Measurements from ENCODE around the gene LRRC8C.
"Not testable (repeated sequence)": the region's sequence is repeated elsewhere in the genome, so short reads cannot be mapped to it uniquely, and the experiment has no call there.

The LRRC8C gene

DNA sequence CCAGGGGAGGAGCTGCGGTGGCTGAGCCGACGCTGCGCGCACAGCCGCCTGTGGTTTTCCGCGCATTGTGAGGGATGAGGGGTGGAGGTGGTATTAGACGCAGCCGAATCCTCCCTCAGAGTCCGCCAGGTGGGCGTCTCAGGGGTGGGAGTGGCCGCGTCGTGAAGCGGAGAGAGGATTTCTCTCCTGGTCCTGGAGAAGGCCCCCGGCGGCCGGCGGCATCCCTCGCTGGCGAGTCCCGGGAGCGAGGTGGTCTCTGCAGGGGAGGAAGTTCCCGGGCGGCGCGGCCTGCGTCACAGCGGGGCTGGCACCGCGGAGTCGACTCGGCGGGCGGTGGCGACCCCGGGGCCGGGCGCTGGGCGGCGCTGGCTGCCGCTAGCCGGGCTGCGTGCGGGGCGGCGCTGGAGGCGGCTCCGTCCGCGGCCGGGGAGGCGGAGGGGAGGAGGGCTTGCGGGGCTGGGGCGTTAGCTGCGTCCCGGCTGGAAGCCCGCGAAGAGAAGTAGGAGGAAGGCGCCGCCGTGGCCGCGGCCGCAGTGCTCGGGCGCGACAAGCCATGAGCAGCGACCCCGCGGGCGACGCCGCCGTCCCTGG, at the start of gene LRRC8C:
Gene LRRC8C (plus strand): TSS at position 464 of the 591 bp plus-strand sequence. CDS start 53,354 bp downstream, outside the sequence.
- DNase-seq = peak; percentile 83 to 85

DNA sequence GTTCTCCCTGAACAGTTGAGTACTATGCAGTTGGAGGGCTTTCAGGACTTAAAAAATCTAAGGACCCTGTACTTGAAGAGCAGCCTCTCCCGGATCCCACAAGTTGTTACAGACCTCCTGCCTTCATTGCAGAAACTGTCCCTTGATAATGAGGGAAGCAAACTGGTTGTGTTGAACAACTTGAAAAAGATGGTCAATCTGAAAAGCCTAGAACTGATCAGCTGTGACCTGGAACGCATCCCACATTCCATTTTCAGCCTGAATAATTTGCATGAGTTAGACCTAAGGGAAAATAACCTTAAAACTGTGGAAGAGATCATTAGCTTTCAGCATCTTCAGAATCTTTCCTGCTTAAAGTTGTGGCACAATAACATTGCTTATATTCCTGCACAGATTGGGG, 48.7 kb upstream of the LRRC8C start:
- no peak for DNase-seq

DNA sequence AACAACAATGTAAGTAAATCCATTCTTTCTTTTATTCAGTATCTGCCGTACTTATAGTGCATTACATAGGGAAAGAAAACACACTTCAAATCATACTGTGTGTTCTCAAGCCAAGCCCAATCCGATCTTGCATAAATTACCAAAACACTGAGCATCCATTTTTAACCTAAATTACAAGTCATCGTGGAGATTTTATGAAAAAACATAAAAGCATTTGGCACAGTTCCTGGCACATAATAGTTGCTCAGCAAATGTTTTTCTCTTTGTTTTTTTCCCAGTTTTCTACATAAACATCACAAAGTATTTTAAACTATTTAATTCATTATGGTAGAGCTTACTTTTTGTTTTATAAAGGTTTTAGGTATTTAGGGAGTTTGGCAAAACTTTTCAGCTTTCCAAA, 48.1 kb upstream of the LRRC8C start:
- DNase-seq = no peak

DNA sequence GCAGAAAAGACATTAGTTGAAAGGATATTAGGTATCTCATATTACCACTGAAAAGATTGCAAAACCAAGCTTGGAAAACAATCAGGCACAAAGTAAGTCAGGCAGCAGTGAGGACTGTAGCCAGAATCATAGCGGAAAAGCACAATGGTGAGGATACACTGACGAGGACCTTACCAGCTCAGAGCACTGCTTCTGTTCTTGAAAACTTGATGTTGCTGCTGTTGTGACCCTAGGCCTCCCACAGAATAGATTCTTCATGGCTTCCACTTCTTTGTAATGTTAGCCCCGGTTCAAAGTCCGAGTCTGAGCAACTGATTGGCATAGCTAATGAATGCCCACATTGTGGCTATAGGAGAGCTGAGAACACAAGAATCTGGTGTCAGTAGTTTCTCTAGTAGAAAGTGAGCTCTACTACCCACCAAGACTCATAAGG, 45.2 kb upstream of the LRRC8C start:
- DNase-seq = no peak

DNA sequence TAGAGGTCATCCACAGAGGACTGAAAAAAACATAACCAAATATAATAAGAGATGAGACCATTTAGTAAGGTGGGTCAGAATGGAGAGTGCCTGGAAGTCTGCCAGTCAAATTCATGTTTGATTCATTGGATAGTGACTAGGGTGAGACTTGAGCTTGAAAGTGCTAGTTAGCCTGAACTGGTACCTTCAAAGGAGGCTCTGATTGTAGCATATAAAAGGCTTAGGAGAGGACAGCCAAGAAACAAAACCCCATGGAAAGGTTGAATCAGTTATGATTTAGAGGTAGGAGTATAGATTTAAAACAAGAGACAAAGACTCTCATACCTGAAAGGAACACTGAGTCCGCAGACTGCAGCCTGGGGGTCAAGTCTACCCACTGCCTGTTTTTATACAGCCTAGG, 44.4 kb upstream of the LRRC8C start:
- DNase-seq = no peak

DNA sequence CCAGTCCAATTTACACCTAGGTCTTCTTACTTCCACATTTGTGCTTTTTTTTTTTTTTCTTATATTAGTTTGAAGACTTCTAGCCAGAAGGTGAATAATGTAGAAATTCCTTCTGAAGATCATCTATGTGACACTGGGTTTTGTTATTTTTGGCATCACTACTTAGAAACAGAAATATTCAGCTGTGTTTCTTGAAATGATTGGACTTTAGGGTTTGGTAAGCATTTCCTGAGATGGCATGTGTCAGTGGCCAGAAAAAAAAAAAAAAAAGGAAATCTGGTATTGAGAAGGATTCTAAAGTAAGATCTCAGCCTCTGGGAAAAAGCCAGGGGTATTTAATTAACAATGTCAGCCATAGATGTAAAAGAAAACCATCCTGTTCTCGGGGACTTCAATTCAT, 43.4 kb upstream of the LRRC8C start:
- DNase-seq = no peak

DNA sequence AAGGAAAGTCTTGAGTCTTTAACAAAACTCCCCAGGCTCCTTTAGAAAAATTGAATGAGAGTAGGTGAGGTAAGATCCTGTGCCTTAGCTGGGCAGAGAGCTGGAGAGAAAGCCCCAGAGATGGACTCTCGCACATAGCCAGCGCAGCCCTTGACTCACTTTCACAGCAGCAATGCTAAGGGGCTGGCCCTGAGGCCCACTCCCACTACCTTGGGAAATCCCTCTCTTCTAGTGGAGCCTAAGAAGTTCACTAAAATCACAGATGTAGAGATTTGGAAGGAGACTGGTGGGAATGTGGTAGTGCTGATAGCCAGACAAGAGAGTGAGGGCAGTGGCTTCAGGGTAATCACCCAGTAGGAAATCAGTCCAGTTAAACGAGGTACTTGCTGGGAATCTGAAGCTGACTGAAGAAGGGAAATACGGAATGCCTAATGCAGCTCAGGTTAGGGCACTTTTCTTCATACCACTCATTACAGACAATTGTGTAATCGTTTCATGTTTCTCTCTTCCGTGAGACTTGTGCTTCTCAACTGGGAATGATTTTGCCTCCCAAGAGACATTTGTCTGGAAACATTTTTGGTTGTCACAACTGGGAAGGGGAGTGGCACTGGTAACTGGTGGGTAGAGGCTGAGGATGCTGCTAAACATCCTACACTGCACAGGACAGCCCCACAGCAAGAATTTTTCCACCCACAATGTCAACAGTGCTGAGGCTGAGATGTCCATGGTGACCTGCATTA, 42.4 kb upstream of the LRRC8C start:
- DNase-seq = no peak

DNA sequence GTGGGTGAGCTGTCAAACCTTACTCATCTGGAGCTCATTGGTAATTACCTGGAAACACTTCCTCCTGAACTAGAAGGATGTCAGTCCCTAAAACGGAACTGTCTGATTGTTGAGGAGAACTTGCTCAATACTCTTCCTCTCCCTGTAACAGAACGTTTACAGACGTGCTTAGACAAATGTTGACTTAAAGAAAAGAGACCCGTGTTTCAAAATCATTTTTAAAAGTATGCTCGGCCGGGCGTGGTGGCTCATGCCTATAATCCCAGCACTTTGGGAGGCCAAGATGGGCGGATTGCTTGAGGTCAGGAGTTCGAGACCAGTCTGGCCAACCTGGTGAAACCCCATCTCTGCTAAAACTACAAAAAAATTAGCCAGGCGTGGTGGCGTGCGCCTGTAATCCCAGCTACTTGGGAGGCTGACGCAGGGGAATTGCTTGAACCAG, 40.0 kb upstream of the LRRC8C start:
- not testable (repeated sequence) for DNase-seq

DNA sequence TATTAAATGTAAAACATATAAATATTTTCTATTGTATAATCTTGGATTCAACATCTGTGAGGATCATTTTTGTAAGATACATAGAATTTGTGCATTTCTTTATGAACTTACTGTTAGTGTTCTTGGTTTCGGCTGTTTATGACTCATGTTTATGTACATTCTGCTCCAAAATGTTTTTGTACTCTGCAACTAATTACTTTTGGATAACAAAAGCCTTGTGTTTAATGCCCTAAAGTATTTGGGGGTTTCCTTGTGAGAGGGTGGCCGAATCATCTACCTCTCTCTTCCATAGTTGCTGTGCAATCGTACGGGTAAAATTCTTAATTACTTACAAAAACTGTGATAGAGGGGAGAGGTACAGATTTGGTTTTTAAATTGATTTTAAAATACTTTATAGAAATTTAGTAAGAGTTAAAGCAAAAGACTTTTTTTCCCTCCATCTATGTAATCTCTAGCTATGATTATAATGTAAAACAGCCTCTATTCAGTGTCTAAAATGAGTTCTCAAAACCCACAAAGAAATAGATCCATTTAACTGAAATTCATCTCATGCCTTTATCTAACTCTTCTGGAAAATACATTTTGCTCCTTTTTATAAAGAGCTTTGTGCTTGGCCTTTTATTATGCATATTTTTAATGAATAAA, 38.7 kb upstream of the LRRC8C start:
- no peak for DNase-seq

DNA sequence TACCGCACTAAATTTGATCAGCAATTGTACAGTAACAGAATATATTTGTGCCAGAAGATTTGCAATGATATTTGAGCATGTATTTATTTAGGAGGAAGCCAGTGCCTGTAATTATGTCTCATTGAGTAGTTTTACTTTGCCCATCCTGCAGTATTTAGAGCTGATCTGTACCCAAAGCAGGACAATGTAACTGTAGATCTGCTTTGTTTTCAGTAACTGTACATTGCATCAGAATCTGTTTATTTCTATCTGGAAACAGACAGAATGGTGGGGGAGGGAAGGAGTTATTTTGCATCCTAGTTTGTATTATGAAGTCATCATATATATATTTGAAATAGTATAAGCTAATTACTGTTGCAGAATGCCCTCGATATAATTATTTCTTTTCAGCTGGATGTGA, 36.2 kb upstream of the LRRC8C start:
- DNase-seq = no peak

DNA sequence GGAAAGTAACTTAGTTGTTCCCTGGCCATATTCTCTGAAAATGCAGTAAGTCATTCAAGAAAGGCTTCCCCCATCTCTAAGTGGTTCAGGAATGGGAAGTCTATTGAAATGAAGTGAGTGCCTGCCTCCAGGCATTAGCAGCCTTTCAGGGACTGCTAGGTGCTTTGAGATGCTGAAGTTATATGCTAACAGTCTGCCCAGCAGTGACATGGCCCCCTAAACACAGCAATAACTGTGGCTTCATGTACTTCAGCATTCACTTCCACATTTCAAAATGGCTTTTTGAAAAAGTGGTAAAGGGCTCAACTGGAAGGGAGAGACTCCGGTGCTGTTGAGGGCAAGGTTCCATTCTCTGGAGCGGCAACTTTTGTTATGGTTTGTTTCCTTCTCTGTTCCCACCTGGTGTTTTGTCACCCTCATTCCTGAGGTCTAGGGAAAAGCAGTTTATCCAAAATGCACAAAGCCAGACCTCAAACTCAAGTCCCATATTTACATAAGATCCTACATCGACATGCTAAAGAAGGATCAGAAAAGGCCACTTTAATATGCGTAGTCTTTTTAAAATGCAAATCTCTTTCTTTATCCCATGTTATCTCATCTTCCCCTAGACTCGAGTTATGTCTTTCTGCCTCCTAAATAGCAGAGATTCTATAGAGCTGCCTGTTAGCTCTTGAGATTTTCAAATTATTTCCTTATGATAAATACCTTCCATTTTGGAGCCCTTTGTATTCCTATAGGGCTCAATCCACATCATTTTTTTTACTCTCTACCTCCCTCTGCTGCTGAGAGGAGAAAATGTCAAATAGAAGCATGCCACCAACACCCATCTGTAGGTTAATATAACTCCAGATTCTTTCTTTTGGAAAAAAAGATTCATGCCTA, 34.2 kb upstream of the LRRC8C start:
- DNase-seq = no peak

DNA sequence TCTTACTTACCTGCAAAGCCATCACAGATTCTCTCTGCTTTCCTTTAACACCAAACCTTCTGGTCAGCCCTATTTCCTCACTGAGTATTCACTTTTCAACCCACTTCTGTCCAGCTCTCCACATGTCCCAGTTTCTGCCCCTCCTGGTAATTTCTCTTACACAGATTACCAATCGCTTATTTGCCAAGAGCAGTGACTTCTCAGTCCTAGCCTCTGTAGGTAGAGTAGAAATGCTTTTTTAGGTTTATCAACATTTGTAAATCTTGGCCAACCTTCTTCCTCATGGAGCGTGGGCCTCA, 33.6 kb upstream of the LRRC8C start:
- no peak for DNase-seq

DNA sequence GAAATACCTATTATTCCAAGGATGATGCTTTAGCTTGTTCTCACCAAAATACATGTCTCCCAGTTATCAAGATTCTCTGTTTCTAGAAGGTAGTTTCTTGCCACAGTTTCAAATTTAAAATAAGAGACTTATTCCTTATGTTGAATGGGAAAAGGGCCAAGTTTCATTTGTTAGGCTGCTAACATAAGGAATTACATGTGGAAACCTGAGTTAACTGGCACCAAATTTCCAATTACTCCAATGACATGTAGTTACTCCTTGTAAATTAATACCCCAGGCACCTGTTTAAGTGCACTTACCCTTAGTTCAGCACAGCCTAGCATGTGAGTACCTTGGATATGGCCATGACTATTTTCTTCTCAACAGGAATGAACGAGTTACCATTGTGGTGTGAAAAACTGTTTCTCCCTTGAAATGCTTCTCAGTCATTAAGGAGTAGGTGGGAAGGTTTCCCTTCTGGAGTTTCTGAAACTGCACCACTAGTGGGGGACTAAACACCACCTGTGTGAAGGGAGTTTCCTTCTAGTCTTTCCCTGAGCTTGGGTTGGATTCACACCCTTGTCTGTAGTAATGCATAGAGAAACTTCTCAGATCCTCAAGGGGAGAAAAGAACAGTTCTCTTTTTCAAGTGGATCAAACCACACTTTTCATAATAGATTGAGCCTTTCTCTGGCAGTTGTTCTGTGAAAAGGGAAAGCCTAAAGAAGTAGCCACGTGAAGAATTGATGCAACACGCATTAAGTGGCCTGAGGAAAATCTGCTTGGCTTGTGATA, 32.3 kb upstream of the LRRC8C start:
- DNase-seq = no peak

DNA sequence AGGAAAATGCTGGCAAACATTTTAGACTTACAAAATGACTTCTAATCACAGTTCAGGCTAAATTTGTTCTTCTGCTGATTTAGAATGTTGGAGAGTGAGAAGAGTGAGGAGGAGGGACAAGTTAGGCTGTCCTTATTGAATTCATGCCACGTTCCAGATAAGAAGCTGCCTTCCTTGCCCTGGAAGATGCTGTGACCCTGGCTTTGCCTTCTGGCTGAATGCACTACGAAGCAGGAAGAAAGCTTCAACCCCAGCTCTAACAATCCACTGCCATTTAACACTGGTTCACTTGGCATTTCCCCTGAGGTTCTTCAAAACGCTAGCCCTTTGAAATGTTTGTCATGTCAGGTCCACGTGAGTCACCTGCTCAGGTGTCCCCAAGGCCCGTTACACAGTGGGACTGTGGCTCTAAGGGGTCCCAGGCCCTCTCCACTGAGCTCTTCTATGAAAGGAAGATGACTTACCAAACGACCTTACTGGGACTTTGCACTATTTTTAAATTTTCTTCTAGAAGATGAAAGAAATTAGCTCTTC, 30.0 kb upstream of the LRRC8C start:
- DNase-seq = peak in 1 of 2 donors; percentile 31

DNA sequence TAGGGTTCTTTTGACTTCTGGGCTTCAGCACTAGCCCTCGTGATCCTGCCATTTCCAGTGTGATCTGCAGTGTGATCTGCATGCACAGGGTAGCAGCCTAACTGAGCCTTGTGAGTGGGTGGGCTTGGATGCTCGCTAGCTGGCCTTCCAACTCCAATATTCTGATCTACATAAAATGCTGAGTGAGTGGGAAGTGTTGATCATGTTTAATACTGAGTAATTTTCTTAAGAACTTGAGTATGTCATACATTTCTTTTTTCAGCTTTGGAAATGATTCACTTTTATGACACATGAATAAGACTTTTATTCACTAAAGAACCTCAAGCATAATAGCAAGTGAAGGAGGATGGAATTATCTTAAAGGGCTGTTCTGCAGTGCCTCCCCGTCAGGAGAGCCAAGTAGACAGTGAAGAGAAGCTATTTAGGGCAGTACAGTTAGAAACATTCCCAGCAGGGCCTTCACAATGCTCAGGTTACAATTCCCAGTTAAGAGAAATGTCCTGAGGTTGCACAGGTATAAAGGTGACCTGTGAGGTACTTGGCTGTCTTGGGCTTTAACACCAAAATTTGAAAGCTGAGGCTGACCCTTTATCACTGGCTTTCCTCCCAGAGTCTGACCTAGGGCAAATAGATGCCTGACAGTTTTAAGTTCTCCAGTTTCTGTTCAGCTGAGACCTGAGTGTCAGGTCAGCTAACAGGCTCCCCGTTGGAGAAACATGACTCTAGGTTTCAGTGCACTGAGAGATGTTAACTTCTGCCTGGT, 29.1 kb upstream of the LRRC8C start:
- peak; percentile 60 to 63 for DNase-seq

DNA sequence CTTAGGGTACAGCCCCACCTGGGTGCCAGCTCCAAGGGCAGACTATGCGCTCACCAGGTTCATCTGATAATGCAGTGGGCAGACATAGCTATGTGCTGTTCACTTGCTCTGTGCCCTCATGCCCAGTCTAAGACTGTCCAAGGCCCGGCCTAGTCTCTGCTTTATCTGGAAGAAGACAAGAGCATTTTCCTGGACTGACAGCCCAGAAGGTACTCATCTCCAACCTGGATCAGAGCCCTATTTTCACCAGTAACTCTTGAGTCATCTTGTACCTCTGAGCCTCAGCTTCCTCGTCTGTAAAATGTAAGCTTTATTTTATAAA, 28.5 kb upstream of the LRRC8C start:
- DNase-seq = no peak

DNA sequence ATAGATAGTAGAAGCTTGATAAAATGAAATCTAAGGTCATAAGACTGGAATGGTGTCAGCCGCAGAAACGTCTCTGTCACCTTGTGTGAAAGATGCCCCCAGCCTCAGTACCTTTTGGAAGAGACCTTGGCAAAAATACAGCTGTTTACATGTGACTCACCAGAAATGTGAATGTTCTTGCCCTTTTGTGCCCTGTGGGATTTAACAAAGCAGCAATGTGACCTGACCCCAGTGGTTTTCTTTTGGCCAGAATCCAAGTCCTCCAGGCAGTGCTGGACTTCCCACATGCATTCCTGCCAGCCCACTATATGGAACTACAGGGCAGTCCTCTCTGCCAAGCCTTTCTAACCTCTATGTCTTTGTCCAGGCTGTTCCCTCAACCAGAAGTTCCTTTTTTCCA, 27.2 kb upstream of the LRRC8C start:
- DNase-seq = no peak

DNA sequence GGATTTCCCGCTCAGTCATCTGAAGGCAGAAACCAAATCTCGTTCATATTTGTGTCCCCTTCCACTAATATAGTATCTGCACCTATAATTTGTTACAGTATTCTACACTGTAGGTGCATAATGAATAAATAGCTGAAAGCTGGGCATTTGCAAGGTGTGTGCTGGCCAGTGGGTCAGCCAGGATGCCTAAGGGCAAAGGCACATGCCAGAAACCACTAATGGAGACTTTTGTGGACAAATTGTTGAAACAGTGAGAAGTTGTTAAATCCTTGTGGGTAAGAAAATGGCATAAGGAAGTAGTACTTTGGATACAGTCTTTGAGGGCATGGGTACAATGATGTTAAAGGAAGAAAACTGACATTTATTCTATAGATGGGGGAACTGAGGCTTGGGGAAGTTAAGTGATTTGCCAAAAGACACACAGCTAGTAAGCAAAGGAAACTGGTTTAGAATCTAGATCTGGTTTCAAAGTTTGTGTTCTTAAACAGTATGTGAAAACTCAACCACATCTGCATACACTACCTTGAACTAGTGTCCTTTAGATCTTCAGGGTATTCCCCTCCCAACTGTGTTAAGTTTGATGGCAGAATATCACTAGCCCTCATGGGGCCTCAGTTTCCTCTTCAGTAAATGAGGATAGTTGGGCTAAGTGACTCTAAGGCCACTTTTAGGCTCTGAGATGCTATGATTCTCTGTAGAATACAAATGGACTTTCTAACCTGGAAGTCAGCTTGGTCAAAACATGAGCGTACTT, 26.5 kb upstream of the LRRC8C start:
- DNase-seq = no peak

DNA sequence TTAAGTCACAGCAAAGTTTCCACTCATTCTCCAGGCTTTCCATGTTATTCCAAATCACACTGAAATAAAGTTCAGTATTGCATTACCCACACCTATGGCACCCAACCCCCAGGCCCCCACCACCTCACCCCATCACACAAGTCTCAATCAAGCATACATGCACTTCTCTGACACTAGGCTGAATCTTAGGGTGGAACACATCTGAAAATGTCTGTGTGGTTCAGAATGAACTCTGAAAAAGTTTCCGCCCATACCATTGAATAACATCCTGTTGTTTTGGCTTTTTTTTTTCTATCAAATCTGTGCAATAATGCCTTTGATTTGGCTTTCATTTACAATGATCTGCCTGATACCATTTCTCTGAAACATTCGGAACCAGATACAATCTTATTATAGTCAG, 25.8 kb upstream of the LRRC8C start:
- peak; percentile 51 to 56 for DNase-seq

DNA sequence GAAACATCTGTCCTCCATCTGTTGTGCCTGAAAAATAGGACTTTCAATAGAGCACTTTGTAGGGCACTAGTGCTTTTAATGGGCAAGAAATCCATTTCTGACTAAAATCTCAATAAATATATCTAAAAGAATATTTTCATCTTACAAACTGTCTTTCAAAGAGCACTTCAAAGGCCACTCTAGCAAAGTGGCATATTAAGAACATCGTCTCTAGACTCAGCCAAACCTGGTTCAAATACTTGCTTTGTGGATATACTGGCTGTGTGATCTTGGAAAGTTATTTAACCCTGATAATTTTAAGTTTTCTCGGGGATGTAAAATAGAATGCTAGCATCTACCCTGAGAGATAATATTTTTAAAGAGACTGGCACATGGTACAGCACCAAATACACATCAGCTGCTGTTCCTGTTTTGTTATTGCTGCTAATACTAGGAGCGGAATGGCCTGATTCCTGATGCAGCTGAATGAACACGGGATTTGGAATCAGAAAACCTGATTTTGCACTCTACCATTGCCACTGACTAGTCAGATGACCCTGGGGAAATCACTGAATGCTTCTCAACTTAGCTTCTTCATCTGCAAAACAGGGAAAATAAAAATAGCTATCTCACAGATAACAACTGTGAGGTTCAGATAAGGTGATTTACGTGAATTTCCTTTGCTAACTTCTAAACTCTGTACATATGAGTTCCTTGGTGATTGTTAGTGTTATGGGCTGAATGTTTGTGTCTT, 25.2 kb upstream of the LRRC8C start:
- no peak for DNase-seq

All from activated CD4-positive, alpha-beta T cell treated with anti-CD3 and anti-CD28 coated beads for 4 hours (primary cell).